Fibroblast of lung (primary cell): Measurements from ENCODE around the gene DLK1.

Experiments
- EZH2 ChIP-seq: IDR thresholded peaks from 2 replicates; pipeline ENCODE4 v1.5.1; 2012; ENCODE audit warnings: low read length, control low read depth, mild to moderate bottlenecking; ENCODE audit errors: missing control alignments
- TF ChIP-seq, protein P1 (sequence below), 2 donors: IDR thresholded peaks in 1 of 2; conservative IDR thresholded peaks in 1 of 2; 1 replicate in 1 of 2; 2 replicates in 1 of 2; pipeline ENCODE4 v1.5.1; 2011 to 2012; ENCODE audit warnings: low read length in 2 of 2, control low read depth in 1 of 2, inconsistent platforms in 1 of 2, low read depth in 1 of 2, mild to moderate bottlenecking in 1 of 2

DNA sequence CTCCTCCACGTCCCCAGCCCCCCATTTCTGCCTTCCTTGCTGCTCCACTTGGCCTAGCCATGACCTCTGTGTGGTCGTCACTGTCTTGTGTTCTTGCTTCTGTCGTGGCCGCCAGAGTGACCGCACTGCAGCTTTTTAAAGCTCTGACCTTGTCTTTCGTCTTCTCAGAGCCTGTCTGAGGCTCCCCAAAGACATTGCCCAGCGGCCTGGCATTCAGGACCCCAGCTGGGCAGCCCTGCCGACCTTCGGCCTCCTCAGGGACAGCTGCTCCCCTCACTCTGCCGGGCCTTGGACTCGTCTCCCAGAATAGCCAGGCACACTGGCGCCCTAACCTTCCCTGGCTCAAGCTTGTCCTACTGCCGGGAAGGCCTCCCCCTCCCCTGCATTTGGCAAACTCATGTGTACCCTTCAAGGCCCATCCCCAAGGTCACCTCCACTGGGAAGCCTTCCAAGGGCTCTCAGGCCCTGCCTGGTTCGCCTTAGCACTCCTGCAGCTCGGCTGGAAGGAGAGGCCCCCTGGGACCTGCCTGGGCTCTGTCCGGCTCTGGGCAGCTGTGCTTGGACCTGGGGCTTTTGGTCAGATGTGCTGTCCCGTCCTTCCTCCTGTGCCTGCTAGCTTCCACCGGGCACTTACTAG is 15.7 kb upstream of the DLK1 start:
- TF ChIP-seq, protein P1, sequence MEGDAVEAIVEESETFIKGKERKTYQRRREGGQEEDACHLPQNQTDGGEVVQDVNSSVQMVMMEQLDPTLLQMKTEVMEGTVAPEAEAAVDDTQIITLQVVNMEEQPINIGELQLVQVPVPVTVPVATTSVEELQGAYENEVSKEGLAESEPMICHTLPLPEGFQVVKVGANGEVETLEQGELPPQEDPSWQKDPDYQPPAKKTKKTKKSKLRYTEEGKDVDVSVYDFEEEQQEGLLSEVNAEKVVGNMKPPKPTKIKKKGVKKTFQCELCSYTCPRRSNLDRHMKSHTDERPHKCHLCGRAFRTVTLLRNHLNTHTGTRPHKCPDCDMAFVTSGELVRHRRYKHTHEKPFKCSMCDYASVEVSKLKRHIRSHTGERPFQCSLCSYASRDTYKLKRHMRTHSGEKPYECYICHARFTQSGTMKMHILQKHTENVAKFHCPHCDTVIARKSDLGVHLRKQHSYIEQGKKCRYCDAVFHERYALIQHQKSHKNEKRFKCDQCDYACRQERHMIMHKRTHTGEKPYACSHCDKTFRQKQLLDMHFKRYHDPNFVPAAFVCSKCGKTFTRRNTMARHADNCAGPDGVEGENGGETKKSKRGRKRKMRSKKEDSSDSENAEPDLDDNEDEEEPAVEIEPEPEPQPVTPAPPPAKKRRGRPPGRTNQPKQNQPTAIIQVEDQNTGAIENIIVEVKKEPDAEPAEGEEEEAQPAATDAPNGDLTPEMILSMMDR (conservative IDR thresholded peaks at IDR 0.05 in 1 of 2, IDR thresholded peaks at IDR 0.05 in 1 of 2; ENCODE audit: low read depth in 1 of 2, low read length in 2 of 2): no peak
- TF ChIP-seq EZH2: no peak
